NCI-H2227 treated with DMSO at 0.1 percent for 48 hours (cell line): Measurements from ENCODE around the gene CRYBB1.
A peak's percentile ranks its signal among the peaks of the same experiment; 100 is the strongest.
"Not testable (repeated sequence)": the region's sequence is repeated elsewhere in the genome, so short reads cannot be mapped to it uniquely, and the experiment has no call there.

Experiments
- DNase-seq: peaks from one replicate; lab custom pipeline; 2025; lab: John Stamatoyannopoulos, UW

Gene CRYBB1

GRCh38 chr22:26636296-26636695, 18.5 kb upstream of the CRYBB1 start:
- DNase-seq = no peak

- DNase-seq = no peak
Observed at GRCh38 chr22:26635117-26635516, 17.3 kb upstream of the CRYBB1 start.

GRCh38 chr22:26634189-26634588, 16.4 kb upstream of the CRYBB1 start:
- no peak for DNase-seq

- DNase-seq = no peak
Observed at GRCh38 chr22:26632422-26633155, 14.8 kb upstream of the CRYBB1 start.

- no peak for DNase-seq
Observed at GRCh38 chr22:26631282-26631681, 13.5 kb upstream of the CRYBB1 start.

GRCh38 chr22:26629988-26630761, 12.3 kb upstream of the CRYBB1 start:
- DNase-seq = no peak

- DNase-seq = no peak
Observed at GRCh38 chr22:26624803-26625202, 7.0 kb upstream of the CRYBB1 start.

GRCh38 chr22:26623984-26624383, 6.2 kb upstream of the CRYBB1 start:
- no peak for DNase-seq

GRCh38 chr22:26621663-26622062, 3.8 kb upstream of the CRYBB1 start, which contains the start of gene CRYBA4:
TSS of gene CRYBA4 (plus strand) at chr22:26621963. CDS start at chr22:26622597, 634 bp downstream.
- DNase-seq = no peak

- no peak for DNase-seq
Observed at GRCh38 chr22:26620197-26620596, 2.4 kb upstream of the CRYBB1 start.

- DNase-seq = no peak
Observed at GRCh38 chr22:26619510-26619909, 1.7 kb upstream of the CRYBB1 start.

- no peak for DNase-seq
Observed at GRCh38 chr22:26618455-26618854, 628 bp upstream of the CRYBB1 start.

- DNase-seq = no peak
Observed at GRCh38 chr22:26616650-26617049, 1.2 kb downstream of the CRYBB1 start.

GRCh38 chr22:26615830-26616435, 1.9 kb downstream of the CRYBB1 start:
- no peak for DNase-seq

GRCh38 chr22:26615149-26615548, 2.7 kb downstream of the CRYBB1 start:
- DNase-seq = no peak

GRCh38 chr22:26614322-26614721, 3.5 kb downstream of the CRYBB1 start:
- DNase-seq = no peak

GRCh38 chr22:26613753-26614152, 4.1 kb downstream of the CRYBB1 start:
- not testable (repeated sequence) for DNase-seq

GRCh38 chr22:26612652-26613051, 5.2 kb downstream of the CRYBB1 start:
- DNase-seq = no peak

- DNase-seq = no peak
Observed at GRCh38 chr22:26610996-26611395, 6.8 kb downstream of the CRYBB1 start.

- no peak for DNase-seq
Observed at GRCh38 chr22:26610072-26610958, 7.5 kb downstream of the CRYBB1 start.

- no peak for DNase-seq
Observed at GRCh38 chr22:26609287-26609686, 8.5 kb downstream of the CRYBB1 start.

- DNase-seq = peak; percentile 44
Observed at GRCh38 chr22:26608129-26608528, 9.7 kb downstream of the CRYBB1 start.
